GM19025 (cell line): ENCODE results near the gene IRF7.

ENCODE experiments used
- ATAC-seq: cut with Tn5 transposase; IDR thresholded peaks from one replicate; pipeline ENCODE4 v1.9.1; 2021; ENCODE audit warnings: mild to moderate bottlenecking, low read depth, moderate library complexity; ENCODE audit not compliant: unreplicated experiment

Gene IRF7

GRCh38 chr11:568306-569157 is 47.2 kb downstream of the IRF7 start:
- peak; percentile 88 for ATAC-seq

DNA sequence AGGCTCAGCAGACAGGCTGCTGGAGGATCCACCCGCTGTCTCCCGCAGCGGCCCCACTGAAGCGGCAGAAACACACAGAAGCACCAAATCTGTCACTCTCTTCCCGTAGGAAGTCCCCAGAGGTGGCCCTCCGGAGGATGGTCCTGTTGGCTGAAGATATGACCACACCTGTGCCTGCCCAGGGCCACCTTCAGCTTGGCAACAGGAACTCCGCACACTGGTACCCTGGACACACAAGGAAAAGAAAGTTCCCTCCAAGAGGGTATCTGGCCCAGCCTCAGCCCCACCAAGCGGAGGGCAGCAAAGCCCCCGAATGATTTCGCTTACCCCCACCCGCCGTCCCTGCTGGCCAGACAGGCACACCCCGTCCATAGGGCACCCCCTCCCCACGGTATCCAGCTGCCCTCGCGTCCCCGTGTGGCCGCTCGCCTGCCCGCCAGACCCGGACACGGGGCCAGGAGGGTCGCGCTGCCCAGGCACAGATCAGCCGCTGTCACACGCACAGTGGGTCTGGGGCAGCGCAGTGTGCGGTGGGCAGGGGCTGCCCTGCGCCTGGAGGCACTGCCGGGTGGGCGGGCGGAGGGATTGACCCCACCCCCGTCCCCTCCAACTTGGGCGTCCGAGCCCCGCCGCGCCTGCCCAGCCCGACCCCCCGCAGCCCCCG is 48.0 kb downstream of the IRF7 start:
- ATAC-seq: peak; percentile 11

- ATAC-seq: no peak
These were observed 48.6 kb downstream of the IRF7 start for GRCh38 chr11:567011-567628.

GRCh38 chr11:565921-566509 is 49.7 kb downstream of the IRF7 start:
- ATAC-seq: no peak

DNA sequence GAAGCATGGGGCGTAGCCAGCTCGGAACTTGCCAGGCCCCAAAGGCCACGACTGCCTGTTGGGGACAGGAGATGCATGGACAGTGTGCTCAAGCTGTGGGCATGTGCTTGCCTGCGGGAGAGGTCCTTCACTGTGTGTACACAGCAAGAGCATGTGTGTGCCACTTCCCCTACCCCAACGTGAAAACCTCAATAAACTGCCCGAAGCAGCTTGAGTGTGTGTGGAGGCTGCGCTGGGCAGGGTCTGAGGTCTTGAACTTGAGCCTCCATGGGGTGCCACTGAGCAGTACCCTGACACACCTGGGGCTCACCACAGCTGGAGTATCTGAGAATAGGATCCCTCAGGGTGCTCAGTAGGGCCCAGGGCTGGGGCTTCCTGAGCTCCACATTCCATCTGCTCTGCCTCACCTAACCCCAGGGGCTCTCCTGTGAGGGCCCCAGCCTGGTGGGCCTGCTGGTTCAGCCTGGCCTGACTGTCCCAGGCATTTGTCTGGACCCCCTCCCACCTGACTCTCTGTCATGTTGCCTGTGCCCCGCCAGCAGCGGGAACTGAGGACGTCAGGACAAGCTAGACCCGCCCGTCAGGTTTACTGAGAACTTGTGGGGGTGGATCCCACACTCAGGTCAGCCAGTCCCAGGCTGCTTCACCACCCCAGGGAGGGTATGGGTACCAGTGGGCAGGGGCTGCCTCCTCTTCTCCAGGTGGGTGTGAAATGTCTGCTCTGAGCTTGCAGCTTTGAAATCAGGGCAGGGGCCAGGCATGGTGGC is 51.8 kb downstream of the IRF7 start:
- no peak for ATAC-seq

DNA sequence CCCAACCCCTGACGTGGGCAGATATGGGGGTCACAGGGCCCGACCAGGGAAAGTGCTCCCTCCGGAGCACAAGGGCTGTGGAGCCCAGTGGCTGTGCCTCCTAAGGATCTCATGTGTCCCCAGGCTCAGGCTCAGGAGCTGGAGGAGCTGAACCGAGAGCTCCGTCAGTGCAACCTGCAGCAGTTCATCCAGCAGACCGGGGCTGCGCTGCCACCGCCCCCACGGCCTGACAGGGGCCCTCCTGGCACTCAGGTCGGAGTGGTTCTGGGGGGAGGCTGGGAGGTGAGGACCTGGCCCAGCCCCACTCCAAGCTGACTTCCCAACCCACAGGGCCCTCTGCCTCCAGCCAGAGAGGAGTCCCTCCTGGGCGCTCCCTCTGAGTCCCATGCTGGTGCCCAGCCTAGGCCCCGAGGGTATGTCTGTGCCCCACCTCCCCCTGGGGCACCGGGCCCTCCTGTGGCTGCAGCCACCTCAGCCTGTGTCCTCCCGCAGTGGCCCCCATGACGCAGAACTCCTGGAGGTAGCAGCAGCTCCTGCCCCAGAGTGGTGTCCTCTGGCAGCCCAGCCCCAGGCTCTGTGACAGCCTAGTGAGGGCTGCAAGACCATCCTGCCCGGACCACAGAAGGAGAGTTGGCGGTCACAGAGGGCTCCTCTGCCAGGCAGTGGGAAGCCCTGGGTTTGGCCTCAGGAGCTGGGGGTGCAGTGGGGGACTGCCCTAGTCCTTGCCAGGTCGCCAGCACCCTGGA is 52.5 kb downstream of the IRF7 start:
- ATAC-seq: no peak
